GM12801 (cell line): Measurements from ENCODE around the gene NPFF.

ENCODE experiments used
- CTCF ChIP-seq: IDR thresholded peaks from one replicate; pipeline ENCODE4 v1.5.1; 2011; ENCODE audit warnings: control low read depth; ENCODE audit not compliant: insufficient read length; ENCODE audit errors: extremely low read depth

NPFF gene

GRCh38 chr12:53474077-53474476 lies 33.2 kb downstream of the NPFF start:
- no peak for TF ChIP-seq CTCF

GRCh38 chr12:53472056-53472582 lies 35.2 kb downstream of the NPFF start:
- TF ChIP-seq CTCF, result no peak

- TF ChIP-seq CTCF, result no peak
Measured at GRCh38 chr12:53468282-53468681, 39.0 kb downstream of the NPFF start.

GRCh38 chr12:53467880-53468279 lies 39.4 kb downstream of the NPFF start:
- TF ChIP-seq CTCF, result no peak

- no peak for TF ChIP-seq CTCF
Measured at GRCh38 chr12:53467082-53467481, 40.2 kb downstream of the NPFF start.

- TF ChIP-seq CTCF, result no peak
Measured at GRCh38 chr12:53466640-53467039, 40.6 kb downstream of the NPFF start.

GRCh38 chr12:53465679-53466078 lies 41.6 kb downstream of the NPFF start:
- no peak for TF ChIP-seq CTCF
